GM13977 (cell line): ENCODE measurements around the gene NOB1.

Source experiments
- DNase-seq: peaks from one replicate; pipeline ENCODE4 v3.0.0; 2012; ENCODE audit warnings: low spot score
- in situ Hi-C: fragments of 300-500 bp; cut with MboI; formaldehyde crosslinking; loops from one replicate; pipeline ENCODE4 v1.12.0; 2022; ENCODE audit warnings: low sequenced_read_pairs, low pct_unique_long_range_greater_than_20kb, mixed read lengths, inconsistent platforms; ENCODE audit not compliant: unreplicated experiment
- TF ChIP-seq, protein P1 (sequence below): IDR thresholded peaks from 2 replicates; pipeline ENCODE4 v1.5.1; 2012; ENCODE audit warnings: mild to moderate bottlenecking, control low read depth; ENCODE audit not compliant: insufficient read depth; ENCODE audit errors: extremely low read depth, missing control alignments

The NOB1 gene

DNA sequence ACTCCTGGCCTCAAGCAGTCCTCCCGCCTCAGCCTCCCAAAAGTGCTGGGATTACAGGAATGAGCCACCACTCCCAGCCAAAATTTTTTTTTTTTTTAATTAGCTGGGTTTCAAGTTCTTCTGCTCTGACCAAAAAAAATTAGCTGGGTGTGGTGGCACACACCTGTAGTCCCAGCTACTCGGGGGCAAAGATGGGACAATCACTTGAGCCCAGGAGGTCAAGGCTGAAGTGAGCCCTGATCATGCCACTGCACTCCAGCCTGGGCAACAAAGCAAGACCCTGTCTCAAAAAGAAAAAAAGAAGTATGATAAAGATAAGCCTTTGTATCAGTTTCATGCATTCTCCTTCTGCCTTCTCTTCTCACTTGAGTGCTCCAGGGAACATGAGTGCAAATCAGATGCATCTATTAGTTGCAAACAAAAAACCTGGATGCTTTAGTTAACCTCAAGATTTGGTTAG, 30.3 kb downstream of the NOB1 start:
- TF ChIP-seq, protein P1, sequence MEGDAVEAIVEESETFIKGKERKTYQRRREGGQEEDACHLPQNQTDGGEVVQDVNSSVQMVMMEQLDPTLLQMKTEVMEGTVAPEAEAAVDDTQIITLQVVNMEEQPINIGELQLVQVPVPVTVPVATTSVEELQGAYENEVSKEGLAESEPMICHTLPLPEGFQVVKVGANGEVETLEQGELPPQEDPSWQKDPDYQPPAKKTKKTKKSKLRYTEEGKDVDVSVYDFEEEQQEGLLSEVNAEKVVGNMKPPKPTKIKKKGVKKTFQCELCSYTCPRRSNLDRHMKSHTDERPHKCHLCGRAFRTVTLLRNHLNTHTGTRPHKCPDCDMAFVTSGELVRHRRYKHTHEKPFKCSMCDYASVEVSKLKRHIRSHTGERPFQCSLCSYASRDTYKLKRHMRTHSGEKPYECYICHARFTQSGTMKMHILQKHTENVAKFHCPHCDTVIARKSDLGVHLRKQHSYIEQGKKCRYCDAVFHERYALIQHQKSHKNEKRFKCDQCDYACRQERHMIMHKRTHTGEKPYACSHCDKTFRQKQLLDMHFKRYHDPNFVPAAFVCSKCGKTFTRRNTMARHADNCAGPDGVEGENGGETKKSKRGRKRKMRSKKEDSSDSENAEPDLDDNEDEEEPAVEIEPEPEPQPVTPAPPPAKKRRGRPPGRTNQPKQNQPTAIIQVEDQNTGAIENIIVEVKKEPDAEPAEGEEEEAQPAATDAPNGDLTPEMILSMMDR, result no peak
- in situ Hi-C loops, result no loop called here
- no peak for DNase-seq

DNA sequence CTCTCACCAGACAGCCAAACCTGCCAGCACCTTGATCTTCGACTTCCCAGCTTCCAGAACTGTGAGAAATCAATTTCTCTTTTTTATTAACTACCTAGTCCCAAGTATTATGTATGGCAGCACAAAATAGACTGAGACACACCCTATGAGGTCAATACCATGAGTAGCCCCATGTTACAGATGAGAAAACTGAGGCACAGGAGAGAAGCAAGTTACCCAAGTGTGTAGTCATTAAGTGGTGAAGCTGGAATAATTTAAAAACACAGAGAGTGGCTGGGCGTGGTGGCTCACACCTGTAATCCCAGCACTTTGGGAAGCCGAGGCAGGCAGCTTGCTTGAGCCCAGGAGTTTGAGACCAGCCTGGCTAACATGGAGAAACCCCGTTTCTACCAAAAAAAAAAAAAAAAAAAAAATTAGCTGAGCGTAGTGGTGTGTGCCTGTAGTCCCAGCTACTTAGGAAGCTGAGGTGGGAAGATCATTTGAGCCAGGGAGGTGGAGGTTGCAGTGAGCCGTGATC, 33.2 kb downstream of the NOB1 start:
- no peak for DNase-seq
- TF ChIP-seq, protein P1, result no peak
- in situ Hi-C loops, result no loop called here

DNA sequence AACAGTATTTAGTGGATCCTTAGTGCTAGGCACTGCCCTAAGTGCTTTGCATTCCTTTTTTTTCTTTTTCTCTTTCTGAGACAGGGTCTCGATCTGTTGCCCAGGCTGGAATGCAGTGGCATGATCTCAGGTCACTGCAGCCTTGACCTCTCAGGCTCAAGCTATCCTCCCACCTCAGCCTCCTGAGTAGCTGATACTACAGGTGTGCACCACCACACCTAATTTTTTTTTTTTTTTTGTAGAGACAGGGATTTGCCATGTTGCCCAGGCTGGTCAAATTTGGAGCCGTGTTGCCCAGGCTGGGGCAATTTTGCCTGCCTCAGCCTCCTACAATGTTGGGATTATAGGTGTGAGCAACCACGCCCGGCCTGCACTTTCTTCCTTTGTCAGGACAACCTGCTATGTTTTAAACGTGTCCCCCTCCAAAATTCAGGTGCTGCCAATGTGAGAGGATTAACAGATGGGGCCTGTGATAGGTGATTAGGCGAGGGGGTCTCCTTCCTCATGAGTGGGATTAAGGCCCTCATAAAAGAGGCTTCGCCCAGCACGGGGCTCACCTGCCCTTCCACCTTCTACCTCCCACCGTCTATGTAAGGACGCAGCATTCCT, 33.8 kb downstream of the NOB1 start:
- DNase-seq, result no peak
- TF ChIP-seq, protein P1, result no peak
- in situ Hi-C loops, result no loop called here

DNA sequence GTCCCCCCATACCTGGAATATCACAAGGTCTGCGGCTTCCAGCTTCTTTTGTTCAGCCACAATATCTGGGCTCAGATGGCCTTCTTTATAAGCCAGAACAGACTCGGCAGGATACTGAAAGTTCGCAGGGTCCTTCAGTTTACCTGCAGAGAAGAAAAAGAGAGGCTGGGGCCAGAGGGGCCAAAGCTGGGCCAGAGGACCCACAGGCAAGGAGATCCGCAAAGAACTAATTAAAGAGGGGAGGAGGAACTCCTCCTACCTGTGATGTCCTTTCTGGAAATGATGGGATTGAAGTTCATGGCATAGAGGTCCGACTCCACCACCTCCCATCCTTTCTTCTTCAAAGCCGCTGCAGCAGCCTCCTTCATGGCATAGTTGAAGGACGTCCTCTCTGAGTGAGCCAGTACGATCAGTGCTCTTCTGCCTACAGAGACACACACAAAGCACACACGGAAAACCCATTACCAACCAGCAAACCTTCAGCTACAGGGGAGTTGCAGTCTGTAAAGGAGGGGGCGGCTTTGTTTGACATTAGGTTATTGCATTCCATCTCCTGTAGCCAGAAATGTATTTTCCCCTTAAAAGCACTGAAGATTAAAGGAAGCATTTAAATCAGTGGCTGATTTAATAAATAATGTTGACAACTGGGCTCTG, 36.5 kb downstream of the NOB1 start:
- TF ChIP-seq, protein P1, result no peak
- no peak for DNase-seq
- in situ Hi-C loops, result no loop called here

DNA sequence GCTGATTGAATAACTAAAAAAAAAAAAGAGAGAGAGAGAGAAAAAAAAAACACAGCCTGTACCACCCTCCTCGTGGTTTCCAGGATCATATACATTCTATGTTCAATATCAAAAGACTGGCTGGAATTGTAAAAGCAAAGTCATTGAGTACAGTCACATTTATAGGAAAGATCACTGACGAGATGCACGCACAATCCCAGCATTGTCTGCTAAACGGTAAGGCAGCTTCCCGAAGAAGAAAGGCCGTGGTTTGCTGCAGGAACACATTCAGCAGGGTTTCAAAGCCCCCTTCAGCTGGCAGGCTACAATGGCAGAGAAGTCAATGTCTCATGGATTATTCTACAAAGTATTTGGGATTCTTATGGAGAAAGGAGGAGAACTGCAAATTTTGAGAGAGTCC, 37.7 kb downstream of the NOB1 start:
- TF ChIP-seq, protein P1, result no peak
- in situ Hi-C loops, result no loop called here
- no peak for DNase-seq

DNA sequence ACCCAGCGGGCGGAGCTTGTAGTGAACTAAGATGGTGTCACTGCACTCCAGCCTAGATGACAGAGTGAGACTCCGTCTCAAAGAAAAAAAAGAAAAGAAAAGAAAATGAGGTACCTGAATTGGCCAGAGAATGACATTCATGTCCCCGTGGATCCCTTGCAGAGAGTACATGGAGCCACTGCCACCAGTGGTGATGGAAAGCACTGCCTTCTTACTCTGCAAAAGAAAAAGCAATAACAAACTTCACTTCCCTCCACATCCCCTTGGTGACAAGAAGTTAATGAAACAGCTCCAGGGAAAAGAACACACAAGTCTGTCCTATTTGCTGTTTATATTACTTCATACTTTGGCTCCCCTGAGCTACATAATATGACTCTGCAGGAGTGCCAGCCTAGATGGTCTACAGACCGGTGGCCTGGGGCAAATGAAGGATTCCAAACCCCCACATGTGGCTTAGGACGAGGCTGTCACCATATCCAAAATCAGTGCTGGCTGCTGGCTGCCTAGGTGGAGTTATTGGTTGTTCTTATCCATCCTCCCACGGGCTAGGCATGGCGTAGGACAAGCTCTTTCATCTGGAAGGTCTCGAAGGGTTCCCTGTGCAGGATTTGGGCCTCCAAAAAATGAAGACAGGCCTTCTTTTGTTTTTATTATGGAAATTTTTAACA, 41.7 kb downstream of the NOB1 start:
- in situ Hi-C loops, result no loop called here
- DNase-seq, result no peak
- TF ChIP-seq, protein P1, result no peak
